ENCODE results near the gene KRT38. TPM values are rescaled to one million over a fixed set of nuclear protein-coding genes. Genes with fewer than 3 reads are reported as not detected.

Gene KRT38
- total RNA-seq, 1 donor from 2014 or later = not detected

GRCh38 chr17:41417127-41417526, 23.7 kb downstream of the KRT38 start:
- H4K20me1 ChIP-seq (ENCODE audit: low read depth) = no peaks in the 10 kb centered on the region
- no peaks in the 10 kb centered on the region for H3F3A ChIP-seq (ENCODE audit: low read depth)
- no peak overlapping the region for H3K4me2 ChIP-seq
- H2AFZ ChIP-seq (replicated peaks) = no peak overlapping the region
- H3K27me3 ChIP-seq = no peaks in the 10 kb centered on the region
- H3K27ac ChIP-seq = no peak overlapping the region
- H3K27me3 Mint-ChIP-seq (ENCODE audit: insufficient read depth, low read depth) = no peaks in the 10 kb centered on the region
- no peaks in the 10 kb centered on the region for H3K4me1 Mint-ChIP-seq
- H3K79me2 ChIP-seq (ENCODE audit: low read depth) = no peaks in the 10 kb centered on the region
- H3K4me1 ChIP-seq = peaks cover 1% of the 10 kb centered on the region
- DNase-seq (ENCODE audit: low spot score) = no peak
- no peaks in the 10 kb centered on the region for H3K9me3 ChIP-seq (ENCODE audit: low read depth)
- TF ChIP-seq EZH2 (IDR thresholded peaks at IDR 0.05) = no peak
- TF ChIP-seq EZH2phosphoT487 (IDR thresholded peaks at IDR 0.05) = no peak
- TF ChIP-seq, protein P1, sequence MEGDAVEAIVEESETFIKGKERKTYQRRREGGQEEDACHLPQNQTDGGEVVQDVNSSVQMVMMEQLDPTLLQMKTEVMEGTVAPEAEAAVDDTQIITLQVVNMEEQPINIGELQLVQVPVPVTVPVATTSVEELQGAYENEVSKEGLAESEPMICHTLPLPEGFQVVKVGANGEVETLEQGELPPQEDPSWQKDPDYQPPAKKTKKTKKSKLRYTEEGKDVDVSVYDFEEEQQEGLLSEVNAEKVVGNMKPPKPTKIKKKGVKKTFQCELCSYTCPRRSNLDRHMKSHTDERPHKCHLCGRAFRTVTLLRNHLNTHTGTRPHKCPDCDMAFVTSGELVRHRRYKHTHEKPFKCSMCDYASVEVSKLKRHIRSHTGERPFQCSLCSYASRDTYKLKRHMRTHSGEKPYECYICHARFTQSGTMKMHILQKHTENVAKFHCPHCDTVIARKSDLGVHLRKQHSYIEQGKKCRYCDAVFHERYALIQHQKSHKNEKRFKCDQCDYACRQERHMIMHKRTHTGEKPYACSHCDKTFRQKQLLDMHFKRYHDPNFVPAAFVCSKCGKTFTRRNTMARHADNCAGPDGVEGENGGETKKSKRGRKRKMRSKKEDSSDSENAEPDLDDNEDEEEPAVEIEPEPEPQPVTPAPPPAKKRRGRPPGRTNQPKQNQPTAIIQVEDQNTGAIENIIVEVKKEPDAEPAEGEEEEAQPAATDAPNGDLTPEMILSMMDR (IDR thresholded peaks at IDR 0.05) = no peak
- no peak overlapping the region for H3K4me3 Mint-ChIP-seq
- no peaks in the 10 kb centered on the region for H3K9me3 Mint-ChIP-seq
- H3K36me3 ChIP-seq = no peaks in the 10 kb centered on the region
- H3K36me3 Mint-ChIP-seq = no peaks in the 10 kb centered on the region
- no peak overlapping the region for H3K27ac Mint-ChIP-seq
- no peak overlapping the region for H3K4me3 ChIP-seq
- H3K9ac ChIP-seq = no peak overlapping the region

DNA sequence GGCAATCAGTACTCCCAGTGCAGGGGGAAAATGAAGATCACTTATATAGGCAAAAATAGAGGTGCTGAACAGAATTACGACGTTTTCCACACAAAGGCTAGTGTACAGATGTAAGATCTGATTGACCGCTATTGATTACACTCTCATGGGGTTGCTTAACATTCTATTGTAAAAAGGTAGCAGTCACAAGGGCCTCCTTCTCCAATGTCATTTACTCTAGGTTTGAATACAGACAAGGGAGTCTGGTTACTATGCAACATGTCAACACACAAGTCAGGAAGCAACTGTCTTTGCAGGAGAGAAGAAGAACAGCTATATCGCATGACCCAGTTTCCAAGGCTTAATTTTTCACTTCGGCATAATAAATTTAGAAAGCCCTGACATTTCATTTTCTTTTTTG, 24.3 kb downstream of the KRT38 start:
- Histone ChIP-seq H3K4me2 (no peak overlapping the region), H3F3A (ENCODE audit: low read depth) (no peaks in the 10 kb centered on the region), H4K20me1 (ENCODE audit: low read depth) (no peaks in the 10 kb centered on the region), H3K4me1 (peaks cover 3% of the 10 kb centered on the region), H3K27me3 (no peaks in the 10 kb centered on the region), H3K79me2 (ENCODE audit: low read depth) (no peaks in the 10 kb centered on the region), H2AFZ (replicated peaks) (no peak overlapping the region), H3K9ac (no peak overlapping the region), H3K27ac (no peak overlapping the region), H3K36me3 (no peaks in the 10 kb centered on the region), H3K9me3 (ENCODE audit: low read depth) (no peaks in the 10 kb centered on the region), H3K4me3 (no peak overlapping the region)
- H3K27me3 Mint-ChIP-seq (ENCODE audit: insufficient read depth, low read depth) = no peaks in the 10 kb centered on the region
- H3K4me1 Mint-ChIP-seq = no peaks in the 10 kb centered on the region
- H3K4me3 Mint-ChIP-seq = no peak overlapping the region
- H3K9me3 Mint-ChIP-seq = no peaks in the 10 kb centered on the region
- no peaks in the 10 kb centered on the region for H3K36me3 Mint-ChIP-seq
- H3K27ac Mint-ChIP-seq = no peak overlapping the region
- no peak for DNase-seq (ENCODE audit: low spot score)
- TF ChIP-seq EZH2 (IDR thresholded peaks at IDR 0.05) = no peak

DNA sequence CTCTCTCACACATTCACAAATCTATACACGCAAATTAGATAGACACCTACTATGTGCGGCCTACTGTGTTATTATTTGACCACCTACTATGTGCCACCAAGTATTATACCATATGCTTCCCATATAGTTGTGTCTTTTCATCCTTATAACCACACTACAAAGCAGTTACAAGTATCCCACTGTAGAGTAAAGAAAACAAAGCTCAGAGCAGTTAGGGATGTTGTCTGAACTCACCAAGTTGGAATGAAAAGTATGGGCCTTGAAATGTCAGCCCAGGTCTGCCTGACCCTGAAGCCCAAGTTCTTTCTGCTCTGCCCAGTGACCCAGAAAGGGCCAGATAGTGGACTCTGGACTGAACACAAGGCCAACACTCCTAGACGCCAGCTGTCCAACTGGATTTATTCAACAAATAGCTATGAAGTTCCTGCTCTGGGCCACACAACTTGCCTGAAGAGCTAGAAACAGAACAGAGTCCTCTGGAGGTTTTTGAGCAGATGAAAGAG, 24.9 kb downstream of the KRT38 start:
- Histone ChIP-seq H3K4me3 (no peak overlapping the region), H2AFZ (replicated peaks) (no peak overlapping the region), H3K36me3 (no peaks in the 10 kb centered on the region), H3K27me3 (no peaks in the 10 kb centered on the region), H3K9me3 (ENCODE audit: low read depth) (no peaks in the 10 kb centered on the region), H3F3A (ENCODE audit: low read depth) (no peaks in the 10 kb centered on the region), H3K4me2 (no peak overlapping the region), H3K27ac (no peak overlapping the region), H3K79me2 (ENCODE audit: low read depth) (no peaks in the 10 kb centered on the region), H4K20me1 (ENCODE audit: low read depth) (no peaks in the 10 kb centered on the region), H3K4me1 (peaks cover 3% of the 10 kb centered on the region), H3K9ac (no peak overlapping the region)
- Mint-ChIP-seq H3K9me3 (no peaks in the 10 kb centered on the region), H3K27ac (no peak overlapping the region), H3K4me3 (no peak overlapping the region), H3K4me1 (no peaks in the 10 kb centered on the region), H3K36me3 (no peaks in the 10 kb centered on the region), H3K27me3 (ENCODE audit: insufficient read depth, low read depth) (no peaks in the 10 kb centered on the region)
- TF ChIP-seq EZH2 (IDR thresholded peaks at IDR 0.05) = no peak
- TF ChIP-seq, protein P1 (IDR thresholded peaks at IDR 0.05) = no peak
- TF ChIP-seq EZH2phosphoT487 (IDR thresholded peaks at IDR 0.05) = no peak
- no peak for DNase-seq (ENCODE audit: low spot score)

DNA sequence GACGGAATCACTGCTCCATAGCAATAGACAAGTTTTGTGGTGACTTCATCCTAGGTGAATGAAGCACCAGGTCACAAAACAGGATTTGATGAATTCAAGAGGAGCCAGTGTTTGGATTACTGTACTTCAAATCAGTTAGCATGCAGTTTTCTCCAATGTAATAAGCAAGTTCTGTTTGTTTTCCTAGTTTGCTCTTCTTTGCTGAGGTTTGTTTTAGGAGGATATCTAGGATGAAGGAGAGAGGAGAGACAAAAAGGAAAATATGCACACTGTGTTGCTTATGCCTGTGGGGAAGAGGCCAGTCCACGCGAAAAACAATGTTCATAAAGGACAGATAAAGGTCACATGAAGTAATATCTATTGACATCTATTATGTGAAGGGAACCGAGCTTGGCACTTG, 25.4 kb downstream of the KRT38 start:
- no peaks in the 10 kb centered on the region for H3F3A ChIP-seq (ENCODE audit: low read depth)
- H3K36me3 Mint-ChIP-seq = no peaks in the 10 kb centered on the region
- H3K27me3 ChIP-seq = no peaks in the 10 kb centered on the region
- no peak overlapping the region for H3K27ac ChIP-seq
- TF ChIP-seq EZH2 (IDR thresholded peaks at IDR 0.05) (no peak), EZH2phosphoT487 (IDR thresholded peaks at IDR 0.05) (no peak)
- TF ChIP-seq, protein P1 (IDR thresholded peaks at IDR 0.05) = no peak
- no peak overlapping the region for H3K4me2 ChIP-seq
- H3K27ac Mint-ChIP-seq = no peak overlapping the region
- H3K9me3 ChIP-seq (ENCODE audit: low read depth) = no peaks in the 10 kb centered on the region
- H3K79me2 ChIP-seq (ENCODE audit: low read depth) = no peaks in the 10 kb centered on the region
- H3K4me1 ChIP-seq = peaks cover 3% of the 10 kb centered on the region
- no peaks in the 10 kb centered on the region for H3K9me3 Mint-ChIP-seq
- no peaks in the 10 kb centered on the region for H4K20me1 ChIP-seq (ENCODE audit: low read depth)
- no peaks in the 10 kb centered on the region for H3K36me3 ChIP-seq
- no peaks in the 10 kb centered on the region for H3K27me3 Mint-ChIP-seq (ENCODE audit: insufficient read depth, low read depth)
- no peak overlapping the region for H3K4me3 ChIP-seq
- no peak for DNase-seq (ENCODE audit: low spot score)
- H3K4me3 Mint-ChIP-seq = no peak overlapping the region
- no peak overlapping the region for H2AFZ ChIP-seq (replicated peaks)
- no peaks in the 10 kb centered on the region for H3K4me1 Mint-ChIP-seq
- H3K9ac ChIP-seq = no peak overlapping the region

Measured in neural progenitor cell (in vitro differentiated cells).